HG02678 (cell line): Measurements from ENCODE around the gene COX6B2.

Experiments used
- ATAC-seq: cut with Tn5 transposase; IDR thresholded peaks from one replicate; pipeline ENCODE4 v1.9.1; 2021; ENCODE audit warnings: mild to moderate bottlenecking, moderate library complexity; ENCODE audit not compliant: unreplicated experiment

The COX6B2 gene

GRCh38 chr19:55383279-55384130, 29.0 kb upstream of the COX6B2 start:
- ATAC-seq: no peak

- no peak for ATAC-seq
Measured at GRCh38 chr19:55382522-55383054, 28.1 kb upstream of the COX6B2 start.

GRCh38 chr19:55382013-55382412, 27.5 kb upstream of the COX6B2 start:
- no peak for ATAC-seq

- ATAC-seq: no peak
Measured at GRCh38 chr19:55379174-55379573, 24.7 kb upstream of the COX6B2 start.

GRCh38 chr19:55377356-55378131, 23.0 kb upstream of the COX6B2 start:
- ATAC-seq: no peak

- no peak for ATAC-seq
Measured at GRCh38 chr19:55376241-55376933, 21.9 kb upstream of the COX6B2 start, which contains the start of gene TMEM190. TSS of gene TMEM190 (plus strand) at chr19:55376826. CDS start at chr19:55376854, 28 bp downstream.

GRCh38 chr19:55373993-55374757, 19.7 kb upstream of the COX6B2 start:
- ATAC-seq: no peak

GRCh38 chr19:55373306-55373992, 18.9 kb upstream of the COX6B2 start:
- ATAC-seq: no peak

- no peak for ATAC-seq
Measured at GRCh38 chr19:55372316-55373081, 18.0 kb upstream of the COX6B2 start.

- ATAC-seq: no peak
Measured at GRCh38 chr19:55370305-55370988, 15.9 kb upstream of the COX6B2 start, which contains the start of gene IL11. TSS of gene IL11 (minus strand) at chr19:55370463. CDS start at chr19:55370310, 153 bp downstream.

GRCh38 chr19:55369653-55370304, 15.3 kb upstream of the COX6B2 start:
- no peak for ATAC-seq

GRCh38 chr19:55368701-55369563, 14.4 kb upstream of the COX6B2 start:
- no peak for ATAC-seq

- no peak for ATAC-seq
Measured at GRCh38 chr19:55368106-55368505, 13.6 kb upstream of the COX6B2 start.

- no peak for ATAC-seq
Measured at GRCh38 chr19:55366790-55367189, 12.3 kb upstream of the COX6B2 start.

GRCh38 chr19:55365964-55366363, 11.4 kb upstream of the COX6B2 start:
- ATAC-seq: no peak

- ATAC-seq: no peak
Measured at GRCh38 chr19:55365245-55365644, 10.7 kb upstream of the COX6B2 start.
